ENCODE measurements around the gene TBCCD1. TPM values are rescaled to one million over a fixed set of nuclear protein-coding genes. Genes with fewer than 3 reads are reported as not detected.

TBCCD1 gene
- total and polyA plus RNA-seq, 2 donors (not counting 3 experiments of a cell fraction or from before 2014, with no cell fraction given): 16.5 to 16.6 TPM

DNA sequence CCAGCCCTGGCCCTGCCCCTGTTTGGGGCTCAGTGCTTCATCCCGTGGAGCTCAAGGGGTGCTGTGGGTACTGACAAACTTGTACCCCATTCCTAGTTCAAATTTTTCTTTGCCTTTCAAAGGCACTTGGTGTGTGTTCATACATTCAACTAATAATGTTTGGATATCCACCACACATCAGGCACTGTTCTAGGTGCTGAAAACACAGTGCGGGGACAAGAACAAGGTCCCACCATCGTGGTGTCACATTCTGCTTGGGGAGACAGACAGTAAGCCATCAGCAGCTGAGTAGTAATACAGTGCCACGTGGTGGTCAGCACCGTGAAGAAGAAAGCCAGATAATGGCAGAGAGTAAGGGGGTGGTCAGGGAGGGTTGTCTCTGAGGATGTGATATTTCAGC, 55.4 kb downstream of the TBCCD1 start:
- Histone ChIP-seq H3K27me3 (ENCODE audit: control insufficient read depth in 2 of 2, insufficient read depth in 2 of 2, low read length in 2 of 2) (peaks cover 0 to 2% of the 10 kb centered on the region in 2 experiments), H3K4me2 (ENCODE audit: insufficient read depth, low read length) (no peak overlapping the region), H3K79me2 (ENCODE audit: control insufficient read depth, insufficient read depth, low read length) (no peaks in the 10 kb centered on the region), H3K9ac (replicated peaks; ENCODE audit: extremely low read depth, insufficient read depth, low read length) (no peak overlapping the region), H3K36me3 (ENCODE audit: control insufficient read depth in 2 of 2, extremely low read depth in 1 of 2, insufficient read depth in 2 of 2, low read length in 2 of 2) (no peaks in the 10 kb centered on the region), H3K27ac (ENCODE audit: insufficient read depth, low read depth, low read length) (no peak overlapping the region), H4K20me1 (replicated peaks; ENCODE audit: control insufficient read depth, extremely low read depth, insufficient read depth, low read length) (no peaks in the 10 kb centered on the region), H3K9me1 (replicated peaks; ENCODE audit: control insufficient read depth, extremely low read depth, insufficient read depth, low read length) (no peaks in the 10 kb centered on the region), H3K4me1 (ENCODE audit: control insufficient read depth, extremely low read depth, insufficient read depth, low read length) (no peaks in the 10 kb centered on the region), H3K4me3 (replicated peaks in 1 of 3; ENCODE audit: insufficient read depth in 1 of 3, low read depth in 1 of 3, low read length in 3 of 3) (no peak overlapping the region), H3K9me3 (replicated peaks; ENCODE audit: control insufficient read depth, insufficient read depth, low read length) (no peaks in the 10 kb centered on the region), H2AFZ (ENCODE audit: low read depth, low read length) (no peak overlapping the region)
- ChIA-PET POLR2A (no interaction called here), CTCF (no interaction called here)
- DNase-seq (ENCODE audit: low read depth, low spot score) (no peak), FAIRE-seq (no peak)
- no TSS peak for BruUV-seq (replicated peaks)
- TF ChIP-seq MAX (IDR thresholded peaks at IDR 0.05; ENCODE audit: insufficient read depth, insufficient read length) (no peak), JUN (IDR thresholded peaks at IDR 0.05; ENCODE audit: borderline replicate concordance, insufficient read depth, insufficient read length, low read depth) (no peak), POLR2A (IDR thresholded peaks at IDR 0.05; ENCODE audit: low read depth, low read length) (no peak), CTCF (IDR thresholded peaks at IDR 0.05; ENCODE audit: extremely low read depth in 1 of 2, insufficient read depth in 1 of 2, low read depth in 1 of 2, low read length in 2 of 2) (no peak), GATA2 (IDR thresholded peaks at IDR 0.05; ENCODE audit: insufficient read depth, insufficient read length, low read depth, low read length) (no peak), FOS (IDR thresholded peaks at IDR 0.05; ENCODE audit: borderline replicate concordance, insufficient read depth, low read length) (no peak), EZH2 (IDR thresholded peaks at IDR 0.05; ENCODE audit: borderline replicate concordance, low read depth, low read length, severe bottlenecking) (no peak), POLR2AphosphoS5 (IDR thresholded peaks at IDR 0.05; ENCODE audit: insufficient read depth, low read depth, low read length) (no peak), MYC (IDR thresholded peaks at IDR 0.05; ENCODE audit: low read depth, low read length) (no peak)
- intact Hi-C loops (cut with micrococcal nuclease): no loop called here
- dilution Hi-C loops (cut with MboI; ENCODE audit: extremely low pct_ligation_motif_present, low sequenced_read_pairs): no loop called here
